CD4-positive, alpha-beta T cell treated with Interleukin-15 for 1 hour (primary cell): Measurements from ENCODE around the gene SLFN12L.

Experiments used
- DNase-seq: peaks from one replicate; pipeline ENCODE4 v3.0.0-alpha.2; 2020

The SLFN12L gene

DNA sequence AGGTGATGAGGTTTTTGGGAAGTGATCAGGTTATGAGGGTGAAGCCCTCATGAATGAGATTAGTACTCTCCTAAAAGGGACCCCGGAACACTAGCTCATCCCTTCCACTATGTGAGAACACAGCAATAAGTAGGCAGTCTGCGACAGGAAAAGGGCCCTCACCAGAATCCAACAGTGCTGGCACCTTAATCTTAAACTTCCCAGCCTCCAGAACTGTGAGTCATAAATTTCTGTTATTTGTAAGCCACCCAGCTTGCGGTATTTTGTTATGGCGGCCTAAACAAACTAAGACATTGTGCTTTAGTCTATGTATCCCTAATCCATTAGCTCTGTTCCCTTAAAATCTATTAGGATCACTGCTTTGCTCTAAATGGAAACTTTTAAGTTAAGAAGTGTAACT, 113.7 kb downstream of the SLFN12L start:
- DNase-seq: no peak
